ENCODE results near the gene MAP2K6.

Gene MAP2K6

DNA sequence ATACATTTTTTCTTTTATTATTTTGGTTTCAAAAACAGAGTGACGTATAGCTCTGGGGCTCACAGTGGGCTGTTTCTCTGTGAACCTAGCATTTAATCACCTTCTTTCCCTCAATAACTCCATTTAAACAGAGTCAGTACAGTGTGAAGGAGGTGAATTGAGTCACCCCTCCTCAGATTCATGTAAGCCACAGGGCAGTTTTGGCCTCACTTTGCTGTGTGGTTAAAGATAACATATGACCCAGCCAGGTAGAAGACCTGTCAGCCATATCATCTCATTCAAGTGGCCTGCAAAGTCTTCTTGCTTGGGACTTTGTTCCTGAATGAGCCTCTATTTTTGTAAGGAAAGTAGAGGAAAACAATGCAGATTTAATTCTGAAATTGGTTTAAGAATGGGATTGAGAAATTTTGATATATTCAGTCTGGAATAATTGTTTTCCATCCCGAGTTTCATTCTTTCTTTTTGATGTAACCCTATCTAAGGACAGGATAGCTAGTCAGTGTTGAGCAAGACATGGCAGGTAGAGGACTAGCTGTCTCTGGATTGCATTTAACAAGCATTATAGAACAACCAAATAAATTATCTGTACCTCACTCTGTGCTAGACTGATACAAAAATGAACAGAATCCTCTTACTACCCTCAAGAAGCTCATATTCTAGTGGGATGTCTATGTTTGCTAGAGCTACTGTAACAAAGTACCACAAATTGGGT, 13.1 kb downstream of the MAP2K6 start:
- DNase-seq (ENCODE audit: low spot score), result no peak

GRCh38 chr17:69428252-69428980, 13.9 kb downstream of the MAP2K6 start:
- no peak for DNase-seq (ENCODE audit: low spot score)

- no peak for DNase-seq (ENCODE audit: low spot score)
These were observed 16.0 kb downstream of the MAP2K6 start for GRCh38 chr17:69430488-69430887.

DNA sequence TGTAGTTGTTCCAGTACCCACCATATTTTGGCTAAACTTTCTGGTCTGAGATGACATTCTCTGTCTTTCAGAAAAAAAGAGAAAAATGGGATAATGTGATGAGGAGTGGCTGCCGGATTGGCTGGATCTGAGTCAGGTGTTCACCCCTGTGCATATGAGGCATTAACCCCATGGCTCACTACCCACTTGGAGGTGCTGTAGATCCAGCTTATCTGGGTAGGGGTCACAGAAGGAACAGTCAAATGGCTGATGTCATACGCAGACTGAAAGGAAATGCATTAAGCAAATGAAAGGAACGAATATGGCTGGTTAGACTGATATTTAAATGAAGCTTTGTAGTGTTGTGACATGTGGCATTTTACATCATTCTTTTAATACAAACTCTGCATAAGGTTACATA, 17.3 kb downstream of the MAP2K6 start:
- DNase-seq (ENCODE audit: low spot score), result no peak

DNA sequence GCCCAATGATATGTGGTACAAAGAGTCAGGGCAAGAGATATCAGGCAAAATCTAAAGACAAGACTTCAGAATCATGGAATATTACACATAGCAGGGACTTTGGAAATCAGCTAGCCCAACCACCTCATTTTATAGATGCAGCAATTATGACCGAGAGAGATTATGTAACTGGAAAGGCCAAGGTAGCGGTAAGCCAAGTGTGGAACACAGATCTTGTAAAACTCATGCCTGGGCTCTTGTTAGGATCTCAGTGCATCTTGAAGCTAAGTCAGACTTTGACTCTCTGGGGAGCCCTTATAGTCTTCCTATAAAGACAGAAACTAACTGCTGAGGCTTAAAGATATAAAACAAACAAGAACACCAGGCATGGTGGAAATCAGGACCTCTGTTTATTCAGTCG, 18.6 kb downstream of the MAP2K6 start:
- DNase-seq (ENCODE audit: low spot score), result no peak

DNA sequence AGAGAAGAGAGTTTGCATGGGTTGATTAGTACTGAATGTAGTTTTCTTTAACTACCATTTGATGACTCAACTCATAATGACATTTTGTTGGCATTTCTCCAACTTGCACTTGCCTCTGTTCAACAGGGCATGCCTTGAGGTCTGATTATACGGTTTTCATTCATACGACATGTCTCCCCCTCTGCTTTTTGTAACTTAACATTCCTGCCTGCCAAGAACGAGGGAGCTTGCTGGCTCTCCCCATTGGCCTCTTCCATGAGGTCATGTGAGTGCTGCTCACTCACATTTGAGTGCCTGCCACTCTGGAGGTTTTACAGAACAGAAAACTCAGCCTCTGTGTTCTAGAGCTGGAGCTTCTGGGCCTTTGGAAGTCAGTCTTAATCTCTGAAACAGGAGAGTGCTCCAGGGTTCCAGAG, 19.7 kb downstream of the MAP2K6 start:
- peak; percentile 24 for DNase-seq (ENCODE audit: low spot score)

- no peak for DNase-seq (ENCODE audit: low spot score)
These were observed 21.6 kb downstream of the MAP2K6 start for GRCh38 chr17:69435971-69436696.

GRCh38 chr17:69437475-69437874, 23.0 kb downstream of the MAP2K6 start:
- no peak for DNase-seq (ENCODE audit: low spot score)

GRCh38 chr17:69438776-69439175, 24.3 kb downstream of the MAP2K6 start:
- no peak for DNase-seq (ENCODE audit: low spot score)

GRCh38 chr17:69441179-69441578, 26.7 kb downstream of the MAP2K6 start:
- DNase-seq (ENCODE audit: low spot score), result no peak

GRCh38 chr17:69443138-69443537, 28.6 kb downstream of the MAP2K6 start:
- DNase-seq (ENCODE audit: low spot score), result no peak

- DNase-seq (ENCODE audit: low spot score), result no peak
These were observed 29.5 kb downstream of the MAP2K6 start for GRCh38 chr17:69444023-69444422.

GRCh38 chr17:69445132-69445531, 30.6 kb downstream of the MAP2K6 start:
- no peak for DNase-seq (ENCODE audit: low spot score)

- DNase-seq (ENCODE audit: low spot score), result no peak
These were observed 33.2 kb downstream of the MAP2K6 start for GRCh38 chr17:69447726-69448125.

- DNase-seq (ENCODE audit: low spot score), result no peak
These were observed 34.1 kb downstream of the MAP2K6 start for GRCh38 chr17:69448431-69449102.

DNA sequence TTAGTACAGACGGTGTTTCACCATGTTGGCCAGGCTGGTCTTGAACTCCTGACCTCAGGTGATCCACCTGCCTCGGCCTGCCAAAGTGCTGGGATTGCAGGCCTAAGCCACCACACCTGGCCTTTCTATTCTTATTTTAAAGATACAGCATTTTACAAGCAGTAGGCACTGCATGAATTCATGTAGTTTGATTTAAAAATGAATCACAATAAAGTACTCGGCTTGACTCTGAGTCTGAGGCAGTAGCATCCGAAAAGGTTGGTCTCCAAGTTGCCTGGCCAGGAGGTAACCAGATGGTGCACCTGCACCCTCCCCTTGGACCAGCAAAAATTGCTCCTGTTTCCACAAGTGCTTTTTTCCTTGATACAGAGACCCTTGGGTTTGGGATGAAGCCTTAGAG, 35.6 kb downstream of the MAP2K6 start:
- DNase-seq (ENCODE audit: low spot score), result no peak

GRCh38 chr17:69450918-69451317, 36.4 kb downstream of the MAP2K6 start:
- no peak for DNase-seq (ENCODE audit: low spot score)

- DNase-seq (ENCODE audit: low spot score), result no peak
These were observed 37.2 kb downstream of the MAP2K6 start for GRCh38 chr17:69451416-69452394.

DNA sequence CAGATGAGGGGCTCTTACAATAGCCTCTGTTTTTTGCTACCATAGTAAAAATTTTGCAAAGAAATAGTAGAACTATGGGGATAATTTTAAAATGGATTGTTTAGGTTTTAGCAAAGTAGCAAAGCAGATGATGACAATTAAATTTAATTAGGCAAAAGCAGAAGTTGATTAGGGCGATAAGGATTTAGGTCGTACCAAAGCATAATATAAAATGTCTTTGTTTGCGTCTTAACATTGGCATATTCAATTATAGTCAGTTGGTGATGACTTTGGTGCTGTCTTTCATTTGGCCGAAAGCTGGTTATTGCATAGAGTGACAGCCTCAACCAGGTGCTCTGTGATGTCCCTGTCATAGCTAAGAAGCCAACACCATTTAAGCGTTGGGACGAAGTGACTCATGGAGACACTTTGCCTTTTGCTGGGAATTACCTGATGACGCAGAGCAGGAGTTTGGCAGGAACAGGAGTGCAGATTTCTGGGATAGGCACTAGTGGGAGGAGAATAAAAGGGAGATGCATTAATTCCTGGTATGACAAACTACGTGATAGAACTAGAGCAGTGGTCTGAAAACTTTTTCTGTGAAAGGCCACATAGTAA, 38.3 kb downstream of the MAP2K6 start:
- peak; percentile 55 for DNase-seq (ENCODE audit: low spot score)

DNA sequence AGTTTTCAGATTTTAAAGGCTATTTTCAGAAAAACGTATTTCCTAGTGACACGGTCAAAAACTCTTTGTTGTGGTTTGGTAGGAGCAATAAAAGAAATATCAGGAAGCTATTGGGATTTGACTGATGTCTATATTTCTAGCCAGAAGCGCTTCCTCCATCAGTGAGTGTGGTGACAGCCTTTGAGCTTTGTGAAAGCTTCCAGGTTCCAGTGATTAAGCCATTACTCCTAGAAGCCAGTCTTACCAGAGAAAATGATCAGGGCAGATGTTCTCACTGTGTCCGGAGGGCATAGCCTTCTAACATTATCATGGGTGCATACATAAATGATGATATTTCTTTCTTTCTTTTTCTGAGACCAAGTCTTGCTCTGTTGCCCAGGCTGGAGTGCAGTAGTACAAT, 39.6 kb downstream of the MAP2K6 start:
- DNase-seq (ENCODE audit: low spot score), result peak; percentile 78

GRCh38 chr17:69455040-69455439, 40.5 kb downstream of the MAP2K6 start:
- no peak for DNase-seq (ENCODE audit: low spot score)

Measured in SW480 (cell line).